ENCODE results near the gene APC2. TPM values are rescaled to one million over a fixed set of nuclear protein-coding genes. Genes with fewer than 3 reads are reported as not detected.

Gene APC2
- total RNA-seq, 1 experiment from 2014 or later: 1.4 TPM

GRCh38 chr19:1507763-1508506, 58.0 kb downstream of the APC2 start (continued):
- TF ChIP-seq ATF2 (CRISPR knock-in tag; IDR thresholded peaks at IDR 0.05; ENCODE audit: borderline replicate concordance, low read depth) (no peak), RORB (CRISPR knock-in tag; IDR thresholded peaks at IDR 0.05) (no peak), SMAD4 (CRISPR knock-in tag; IDR thresholded peaks at IDR 0.05) (no peak), MXD4 (CRISPR knock-in tag; IDR thresholded peaks at IDR 0.05; ENCODE audit: borderline replicate concordance) (no peak), ZNF317 (CRISPR knock-in tag; IDR thresholded peaks at IDR 0.05; ENCODE audit: borderline replicate concordance, low read depth) (no peak), TCF7 (CRISPR knock-in tag; IDR thresholded peaks at IDR 0.05; ENCODE audit: low read depth) (no peak), ZNF396 (CRISPR knock-in tag; IDR thresholded peaks at IDR 0.05; ENCODE audit: borderline replicate concordance) (no peak), NFYB (CRISPR knock-in tag; conservative IDR thresholded peaks at IDR 0.05; ENCODE audit: low read depth) (peak; percentile 98), ZNF423 (CRISPR knock-in tag; IDR thresholded peaks at IDR 0.05) (peak; percentile 87; the same call in 1 of the 2 replicates), TEAD1 (CRISPR knock-in tag; IDR thresholded peaks at IDR 0.05) (0 out of 2 replicates have a peak, but pooled peaks have one; percentile 22), OVOL2 (CRISPR knock-in tag; IDR thresholded peaks at IDR 0.05; ENCODE audit: borderline replicate concordance) (no peak), E2F4 (CRISPR knock-in tag; IDR thresholded peaks at IDR 0.05; ENCODE audit: borderline replicate concordance, low read depth) (no peak), FOXK1 (CRISPR knock-in tag; IDR thresholded peaks at IDR 0.05) (peak; percentile 69; the same call in 1 of the 2 replicates), GABPB1 (CRISPR knock-in tag; IDR thresholded peaks at IDR 0.05) (no peak), ZNF281 (CRISPR knock-in tag; IDR thresholded peaks at IDR 0.05) (peak; percentile 62; the same call in 1 of the 2 replicates), ZNF671 (CRISPR knock-in tag; IDR thresholded peaks at IDR 0.05) (no peak), GRHL2 (CRISPR knock-in tag; IDR thresholded peaks at IDR 0.05; ENCODE audit: insufficient replicate concordance, severe bottlenecking) (no peak), USF2 (CRISPR knock-in tag; IDR thresholded peaks at IDR 0.05) (peak; percentile 29; the same call in 1 of the 2 replicates), SP1 (CRISPR knock-in tag; conservative IDR thresholded peaks at IDR 0.05) (peak; percentile 80), ZNF219 (CRISPR knock-in tag; IDR thresholded peaks at IDR 0.05; ENCODE audit: borderline replicate concordance) (no peak), ARID4B (CRISPR knock-in tag; IDR thresholded peaks at IDR 0.05; ENCODE audit: borderline replicate concordance) (no peak), CBFB (CRISPR knock-in tag; IDR thresholded peaks at IDR 0.05; ENCODE audit: low read depth) (no peak), ZNF138 (CRISPR knock-in tag; conservative IDR thresholded peaks at IDR 0.05) (no peak), NFE2L1 (CRISPR knock-in tag; IDR thresholded peaks at IDR 0.05) (no peak), MAX (CRISPR knock-in tag; IDR thresholded peaks at IDR 0.05) (peak; percentile 80), GTF2I (CRISPR knock-in tag; conservative IDR thresholded peaks at IDR 0.05) (no peak), CTCF (IDR thresholded peaks at IDR 0.05) (no peak)

Data from WTC11 (cell line).